Measurements from ENCODE around the gene SLC23A2. TPM values are rescaled to one million over a fixed set of nuclear protein-coding genes. Genes with fewer than 3 reads are reported as not detected.

Gene SLC23A2
- total RNA-seq, 1 experiment from 2014 or later = 22.3 TPM

DNA sequence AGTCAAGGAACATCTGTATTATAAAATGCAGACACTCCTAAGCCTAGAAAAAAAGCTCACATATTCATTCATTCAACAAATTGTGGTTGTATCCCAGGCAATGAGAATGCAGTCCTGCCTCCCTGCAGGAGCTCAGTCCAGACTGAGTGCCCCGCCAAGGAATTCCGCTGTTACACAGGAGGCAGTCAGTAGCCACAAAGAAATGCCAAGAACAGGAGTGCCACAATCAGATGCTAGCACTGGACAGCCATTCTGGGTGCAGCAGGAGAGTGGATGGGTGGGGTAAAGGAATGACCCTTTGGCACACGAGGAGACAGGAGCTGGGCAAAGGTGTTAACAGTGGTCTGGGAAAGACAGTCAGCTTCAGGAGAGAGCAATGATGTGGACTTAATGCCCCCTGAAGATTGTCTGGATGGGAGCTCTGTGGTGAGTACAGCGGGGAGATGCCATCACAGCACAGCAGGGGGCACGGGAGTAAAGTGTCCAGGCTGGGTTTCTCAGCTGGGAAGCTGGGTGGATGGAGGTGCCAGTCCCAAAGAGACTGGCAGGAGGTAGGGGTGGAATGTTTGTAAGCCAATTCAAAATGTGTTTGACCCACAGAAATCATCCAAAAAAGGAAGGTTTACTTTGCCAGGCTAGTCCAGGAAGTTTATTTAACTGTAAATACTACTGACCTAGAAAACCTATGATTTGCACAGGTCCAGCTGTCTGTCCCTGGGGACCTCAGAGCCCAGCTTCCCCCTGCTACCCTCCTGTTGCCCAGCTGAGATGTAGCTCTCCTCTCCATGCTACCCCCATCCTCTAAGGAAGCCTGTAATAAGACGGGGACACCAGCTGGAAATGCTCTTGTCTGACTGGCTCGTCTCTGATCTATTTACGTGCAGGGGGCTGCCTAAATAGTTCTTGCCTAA is 84.1 kb downstream of the SLC23A2 start:
- Histone ChIP-seq H3K27me3 (ENCODE audit: insufficient read depth, low read depth) (no peaks in the 10 kb centered on the region), H3K9me2 (ENCODE audit: insufficient read depth) (no peaks in the 10 kb centered on the region), H2AFZ (no peak overlapping the region), H3K4me1 (replicated peaks; ENCODE audit: insufficient read depth) (peaks cover 14% of the 10 kb centered on the region), H3K9me3 (ENCODE audit: insufficient read depth, low read depth) (no peaks in the 10 kb centered on the region), H3K27ac (no peak overlapping the region), H3F3A (ENCODE audit: insufficient read depth, low read depth) (peaks cover 4% of the 10 kb centered on the region; the same call in 1 of the 2 replicates), H3K4me2 (no peak overlapping the region), H4K20me1 (ENCODE audit: insufficient read depth) (peaks cover 14% of the 10 kb centered on the region; the same call in 1 of the 2 replicates), H3K4me3 (no peak overlapping the region), H3K79me2 (ENCODE audit: low read depth) (peaks cover 10% of the 10 kb centered on the region; the same call in 1 of the 2 replicates), H3K36me3 (ENCODE audit: low read depth) (no peaks in the 10 kb centered on the region)
- ChIA-PET CTCF (interaction anchor here (0.5 kb wide), 1 partner anchor 209 kb away, joined by 3 read pairs; no protein-coding TSS in a partner anchor), POLR2A (ENCODE audit: unreplicated experiment) (interaction anchor here (0.6 to 1.2 kb wide), 3 partner anchors 17 to 34 kb away, joined by 4 to 17 read pairs (median 13); no protein-coding TSS in a partner anchor)
- DNase-seq = peak; percentile 50 to 82
- no peak for TF ChIP-seq EZH2 (IDR thresholded peaks at IDR 0.05; ENCODE audit: low read depth)
- TF ChIP-seq, protein P1, sequence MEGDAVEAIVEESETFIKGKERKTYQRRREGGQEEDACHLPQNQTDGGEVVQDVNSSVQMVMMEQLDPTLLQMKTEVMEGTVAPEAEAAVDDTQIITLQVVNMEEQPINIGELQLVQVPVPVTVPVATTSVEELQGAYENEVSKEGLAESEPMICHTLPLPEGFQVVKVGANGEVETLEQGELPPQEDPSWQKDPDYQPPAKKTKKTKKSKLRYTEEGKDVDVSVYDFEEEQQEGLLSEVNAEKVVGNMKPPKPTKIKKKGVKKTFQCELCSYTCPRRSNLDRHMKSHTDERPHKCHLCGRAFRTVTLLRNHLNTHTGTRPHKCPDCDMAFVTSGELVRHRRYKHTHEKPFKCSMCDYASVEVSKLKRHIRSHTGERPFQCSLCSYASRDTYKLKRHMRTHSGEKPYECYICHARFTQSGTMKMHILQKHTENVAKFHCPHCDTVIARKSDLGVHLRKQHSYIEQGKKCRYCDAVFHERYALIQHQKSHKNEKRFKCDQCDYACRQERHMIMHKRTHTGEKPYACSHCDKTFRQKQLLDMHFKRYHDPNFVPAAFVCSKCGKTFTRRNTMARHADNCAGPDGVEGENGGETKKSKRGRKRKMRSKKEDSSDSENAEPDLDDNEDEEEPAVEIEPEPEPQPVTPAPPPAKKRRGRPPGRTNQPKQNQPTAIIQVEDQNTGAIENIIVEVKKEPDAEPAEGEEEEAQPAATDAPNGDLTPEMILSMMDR (conservative IDR thresholded peaks at IDR 0.05) = no peak
- no TSS peak for BruUV-seq (replicated peaks)
- intact Hi-C loops (cut with micrococcal nuclease; ENCODE audit: unreplicated experiment) = loop anchor here (1.0 kb wide), 1 partner anchor 19 kb away; no protein-coding TSS in a partner anchor

DNA sequence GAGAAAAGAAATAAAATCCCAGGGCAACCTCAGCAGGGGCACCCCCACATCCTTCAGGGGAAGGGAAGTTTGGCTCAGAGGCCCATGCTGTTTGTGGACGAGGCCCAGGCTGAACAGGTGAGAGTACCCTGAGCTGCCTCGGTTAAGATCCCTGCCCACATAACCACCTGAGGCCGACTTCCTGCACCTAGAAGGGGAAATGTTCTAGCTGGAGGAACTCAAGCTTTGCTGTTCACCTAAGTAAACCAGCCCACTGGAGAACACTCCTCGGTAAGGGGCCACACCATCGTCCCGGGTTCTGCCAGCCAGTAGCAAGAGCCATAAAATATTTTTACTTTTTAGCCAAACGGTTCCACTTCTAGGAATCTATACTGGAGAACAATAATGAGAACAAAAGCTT is 88.2 kb downstream of the SLC23A2 start:
- no peak for DNase-seq
- no peak overlapping the region for H3K4me2 ChIP-seq
- intact Hi-C loops (cut with micrococcal nuclease; ENCODE audit: unreplicated experiment) = no loop called here
- no peaks in the 10 kb centered on the region for H3K9me3 ChIP-seq (ENCODE audit: insufficient read depth, low read depth)
- H3K79me2 ChIP-seq (ENCODE audit: low read depth) = no peaks in the 10 kb centered on the region
- no peak for TF ChIP-seq EZH2 (IDR thresholded peaks at IDR 0.05; ENCODE audit: low read depth)
- TF ChIP-seq, protein P1 (conservative IDR thresholded peaks at IDR 0.05) = no peak
- H4K20me1 ChIP-seq (ENCODE audit: insufficient read depth) = peaks cover 7% of the 10 kb centered on the region; the same call in 1 of the 2 replicates
- peaks cover 5% of the 10 kb centered on the region for H3K4me1 ChIP-seq (replicated peaks; ENCODE audit: insufficient read depth)
- POLR2A ChIA-PET (ENCODE audit: unreplicated experiment) = no interaction called here
- H3K9me2 ChIP-seq (ENCODE audit: insufficient read depth) = no peaks in the 10 kb centered on the region
- H3K27me3 ChIP-seq (ENCODE audit: insufficient read depth, low read depth) = no peaks in the 10 kb centered on the region
- no peak overlapping the region for H2AFZ ChIP-seq
- no TSS peak for BruUV-seq (replicated peaks)
- peaks cover 4% of the 10 kb centered on the region for H3F3A ChIP-seq (ENCODE audit: insufficient read depth, low read depth)
- CTCF ChIA-PET = interaction anchor here (0.7 kb wide), 2 partner anchors 39 to 428 kb away, joined by 5 to 7 read pairs; no protein-coding TSS in a partner anchor
- H3K27ac ChIP-seq = no peak overlapping the region
- no peaks in the 10 kb centered on the region for H3K36me3 ChIP-seq (ENCODE audit: low read depth)
- H3K4me3 ChIP-seq = no peak overlapping the region

DNA sequence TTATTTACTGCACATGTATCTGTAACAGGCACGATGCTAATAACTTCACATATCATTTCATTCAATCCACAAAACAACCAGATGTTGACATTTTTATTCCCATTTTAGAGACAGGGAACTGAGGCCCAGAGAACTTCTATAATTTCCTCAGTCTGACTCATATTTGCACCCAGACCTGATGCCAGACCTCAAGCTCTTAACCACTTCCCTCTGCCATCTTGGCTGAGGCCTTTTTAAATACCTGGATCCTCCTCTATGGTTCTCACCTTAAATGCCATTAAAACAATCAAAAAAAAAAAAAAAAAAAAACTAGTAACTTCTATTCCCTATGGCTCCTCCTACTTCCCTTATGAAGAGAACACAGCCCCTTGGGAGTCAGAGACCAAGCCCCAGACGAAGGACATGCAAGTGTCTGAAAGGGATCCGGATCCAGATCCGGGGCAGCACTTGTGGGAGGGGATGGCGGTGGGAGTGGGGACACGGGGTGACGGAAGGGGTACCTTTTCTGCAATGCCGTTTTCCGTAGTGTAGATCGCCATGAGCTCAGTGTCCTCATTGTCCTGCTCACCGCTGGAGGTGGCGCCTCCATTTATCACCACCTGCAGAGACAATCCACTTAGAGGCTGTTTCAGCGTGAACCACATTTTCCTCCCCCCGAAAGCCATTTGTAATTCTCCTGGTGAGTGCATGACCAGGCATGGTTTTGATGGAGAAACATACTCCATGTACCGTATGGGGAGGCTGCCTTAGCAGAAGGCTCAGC is 88.7 kb downstream of the SLC23A2 start:
- H3K36me3 ChIP-seq (ENCODE audit: low read depth) = no peaks in the 10 kb centered on the region
- no peaks in the 10 kb centered on the region for H3K9me3 ChIP-seq (ENCODE audit: insufficient read depth, low read depth)
- peaks cover 4% of the 10 kb centered on the region for H3F3A ChIP-seq (ENCODE audit: insufficient read depth, low read depth)
- no peak overlapping the region for H3K4me2 ChIP-seq
- H3K4me1 ChIP-seq (replicated peaks; ENCODE audit: insufficient read depth) = peaks cover 5% of the 10 kb centered on the region
- ChIA-PET CTCF (interaction anchor here (0.7 kb wide), 2 partner anchors 39 to 429 kb away, joined by 5 to 7 read pairs; no protein-coding TSS in a partner anchor), POLR2A (ENCODE audit: unreplicated experiment) (no interaction called here)
- no peaks in the 10 kb centered on the region for H3K79me2 ChIP-seq (ENCODE audit: low read depth)
- no peak for DNase-seq
- intact Hi-C loops (cut with micrococcal nuclease; ENCODE audit: unreplicated experiment) = no loop called here
- H4K20me1 ChIP-seq (ENCODE audit: insufficient read depth) = peaks cover 7% of the 10 kb centered on the region; the same call in 1 of the 2 replicates
- no peak overlapping the region for H3K4me3 ChIP-seq
- H2AFZ ChIP-seq = no peak overlapping the region
- BruUV-seq (replicated peaks) = no TSS peak
- H3K27me3 ChIP-seq (ENCODE audit: insufficient read depth, low read depth) = no peaks in the 10 kb centered on the region
- H3K27ac ChIP-seq = no peak overlapping the region
- no peak for TF ChIP-seq EZH2 (IDR thresholded peaks at IDR 0.05; ENCODE audit: low read depth)
- TF ChIP-seq, protein P1 (conservative IDR thresholded peaks at IDR 0.05) = no peak
- H3K9me2 ChIP-seq (ENCODE audit: insufficient read depth) = no peaks in the 10 kb centered on the region

All from PC-9 (cell line).